T follicular helper cell (primary cell): Measurements from ENCODE around the gene CD37.
A peak's percentile ranks its signal among the peaks of the same experiment; 100 is the strongest.
"Not testable (repeated sequence)": the region's sequence is repeated elsewhere in the genome, so short reads cannot be mapped to it uniquely, and the experiment has no call there.

Source experiments
- DNase-seq: peaks from one replicate; pipeline ENCODE4 v3.0.0-alpha.2; 2020; ENCODE audit warnings: low read depth
- total RNA-seq, 2 experiments: gene quantifications; one replicate each; lab custom pipeline; 2026; lab: John Stamatoyannopoulos, UW

CD37 gene
- 34.9 to 98.5 reads per million in 2 experiments for total RNA-seq

GRCh38 chr19:49335071-49335783, at the start of gene CD37:
CD37 (plus strand) TSS chr19:49335406; CDS start chr19:49335541, 135 bp downstream.
- DNase-seq = peak; percentile 29

- DNase-seq = no peak
These were observed 48.0 kb upstream of the CD37 start for GRCh38 chr19:49287141-49287770.

GRCh38 chr19:49288205-49288604, 47.0 kb upstream of the CD37 start:
- DNase-seq = not testable (repeated sequence)

GRCh38 chr19:49289286-49289685, 45.9 kb upstream of the CD37 start:
- not testable (repeated sequence) for DNase-seq

- no peak for DNase-seq
These were observed 44.7 kb upstream of the CD37 start for GRCh38 chr19:49290517-49290916.

- DNase-seq = no peak
These were observed 40.8 kb upstream of the CD37 start for GRCh38 chr19:49294401-49294800.

- no peak for DNase-seq
These were observed 39.9 kb upstream of the CD37 start for GRCh38 chr19:49295208-49295880.

GRCh38 chr19:49297403-49297802, 37.8 kb upstream of the CD37 start:
- no peak for DNase-seq

- not testable (repeated sequence) for DNase-seq
These were observed 36.6 kb upstream of the CD37 start for GRCh38 chr19:49298653-49299052.

GRCh38 chr19:49301165-49301865, 33.9 kb upstream of the CD37 start:
- peak; percentile 68 for DNase-seq

GRCh38 chr19:49301866-49302252, 33.3 kb upstream of the CD37 start:
- DNase-seq = no peak

GRCh38 chr19:49306734-49307133, 28.5 kb upstream of the CD37 start:
- not testable (repeated sequence) for DNase-seq

- no peak for DNase-seq
These were observed 26.1 kb upstream of the CD37 start for GRCh38 chr19:49309087-49309486.

- no peak for DNase-seq
These were observed 20.1 kb upstream of the CD37 start for GRCh38 chr19:49315111-49315510.

- no peak for DNase-seq
These were observed 18.9 kb upstream of the CD37 start for GRCh38 chr19:49316284-49316683.

- DNase-seq = no peak
These were observed 16.9 kb upstream of the CD37 start for GRCh38 chr19:49318296-49318695.

- no peak for DNase-seq
These were observed 10.2 kb upstream of the CD37 start, which contains the start of gene SLC6A16 for GRCh38 chr19:49324801-49325576. SLC6A16 (minus strand) TSS chr19:49325191; CDS start chr19:49311347, 13,844 bp downstream.

- not testable (repeated sequence) for DNase-seq
These were observed 9.4 kb upstream of the CD37 start for GRCh38 chr19:49325756-49326155.

GRCh38 chr19:49326165-49326704, 9.0 kb upstream of the CD37 start:
- DNase-seq = no peak

- DNase-seq = peak; percentile 22
These were observed 7.2 kb upstream of the CD37 start for GRCh38 chr19:49327878-49328544.

- no peak for DNase-seq
These were observed 6.5 kb upstream of the CD37 start for GRCh38 chr19:49328741-49329140.
